AG10803 (cell line): ENCODE data around the gene ATP2B2.

ENCODE experiments used
- DNase-seq: peaks from one replicate; pipeline ENCODE4 v3.0.0; 2010; ENCODE audit warnings: low read depth
- H3K4me3 ChIP-seq: 2 replicates; pipeline ENCODE4 v1.5.1; 2011; ENCODE audit warnings: mild to moderate bottlenecking, low read length, control low read depth
- TF ChIP-seq, protein P1 (sequence below): conservative IDR thresholded peaks from 2 replicates; pipeline ENCODE4 v1.5.1; 2011; ENCODE audit warnings: mild to moderate bottlenecking, low read length, control low read depth, inconsistent platforms

Gene ATP2B2

DNA sequence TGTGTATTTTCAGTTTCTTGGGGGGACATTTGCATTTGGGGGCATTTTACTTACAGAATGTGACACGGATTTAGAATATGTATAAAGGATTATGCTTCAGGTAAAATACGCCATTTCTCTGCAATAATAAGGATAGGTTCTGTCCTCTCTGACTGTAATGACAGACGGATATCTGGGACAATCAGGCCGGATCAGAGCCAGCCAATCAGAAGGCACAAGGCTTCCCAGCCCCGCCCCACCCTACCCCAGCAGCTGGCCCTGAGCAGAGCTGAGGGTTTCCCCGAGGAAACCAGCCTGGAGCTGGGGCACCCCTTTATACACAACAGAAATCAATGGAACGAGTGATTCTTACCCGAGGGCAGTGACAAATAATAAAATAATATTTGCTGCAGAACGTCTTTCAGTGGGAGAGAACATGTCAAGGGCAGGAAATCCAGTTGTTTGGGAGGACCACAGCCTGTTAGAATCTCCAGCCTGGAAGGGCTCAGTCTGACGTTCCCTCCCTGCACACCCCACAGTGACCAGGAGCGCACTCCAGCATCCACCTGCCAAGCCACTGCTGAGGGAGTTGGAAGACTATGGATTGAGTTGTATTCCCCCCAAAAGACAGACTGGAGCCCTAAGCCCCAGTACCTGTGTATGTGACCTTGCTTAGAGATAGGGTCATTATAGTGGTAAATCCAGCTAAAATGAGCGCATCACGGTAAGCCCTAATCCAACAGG, 154.2 kb downstream of the ATP2B2 start:
- no peak overlapping the region for H3K4me3 ChIP-seq
- TF ChIP-seq, protein P1, sequence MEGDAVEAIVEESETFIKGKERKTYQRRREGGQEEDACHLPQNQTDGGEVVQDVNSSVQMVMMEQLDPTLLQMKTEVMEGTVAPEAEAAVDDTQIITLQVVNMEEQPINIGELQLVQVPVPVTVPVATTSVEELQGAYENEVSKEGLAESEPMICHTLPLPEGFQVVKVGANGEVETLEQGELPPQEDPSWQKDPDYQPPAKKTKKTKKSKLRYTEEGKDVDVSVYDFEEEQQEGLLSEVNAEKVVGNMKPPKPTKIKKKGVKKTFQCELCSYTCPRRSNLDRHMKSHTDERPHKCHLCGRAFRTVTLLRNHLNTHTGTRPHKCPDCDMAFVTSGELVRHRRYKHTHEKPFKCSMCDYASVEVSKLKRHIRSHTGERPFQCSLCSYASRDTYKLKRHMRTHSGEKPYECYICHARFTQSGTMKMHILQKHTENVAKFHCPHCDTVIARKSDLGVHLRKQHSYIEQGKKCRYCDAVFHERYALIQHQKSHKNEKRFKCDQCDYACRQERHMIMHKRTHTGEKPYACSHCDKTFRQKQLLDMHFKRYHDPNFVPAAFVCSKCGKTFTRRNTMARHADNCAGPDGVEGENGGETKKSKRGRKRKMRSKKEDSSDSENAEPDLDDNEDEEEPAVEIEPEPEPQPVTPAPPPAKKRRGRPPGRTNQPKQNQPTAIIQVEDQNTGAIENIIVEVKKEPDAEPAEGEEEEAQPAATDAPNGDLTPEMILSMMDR, result no peak
- no peak for DNase-seq

DNA sequence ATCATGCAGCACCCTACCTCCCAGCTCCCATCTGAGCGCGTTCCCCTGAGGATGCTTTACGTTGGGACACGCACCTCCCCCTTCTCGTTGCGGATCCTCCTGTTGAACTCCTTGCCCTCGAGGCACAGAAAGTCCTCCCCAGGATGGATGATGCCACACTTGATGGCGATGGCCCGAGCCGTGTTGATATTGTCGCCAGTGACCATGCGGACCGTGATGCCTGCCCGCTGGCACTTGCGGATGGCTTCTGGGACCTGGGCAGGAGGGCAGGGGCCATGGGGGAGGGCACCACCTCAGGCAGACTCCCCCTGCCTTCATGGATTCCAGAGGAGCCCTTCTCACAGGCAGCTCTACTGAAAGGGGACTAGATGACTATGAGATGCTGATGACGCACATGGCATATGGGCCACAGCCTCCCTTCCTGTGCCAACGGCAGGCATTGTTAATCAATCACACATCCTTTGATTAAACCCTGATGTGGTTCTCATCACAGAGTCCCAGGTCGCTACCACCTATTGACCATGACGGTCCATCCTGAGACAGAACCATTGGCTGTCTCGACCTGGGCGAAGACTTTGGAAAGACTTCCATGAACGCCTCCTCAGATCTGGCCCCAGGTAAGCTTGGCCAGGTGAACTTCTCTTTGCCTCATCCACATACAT, 154.9 kb downstream of the ATP2B2 start:
- TF ChIP-seq, protein P1, result no peak
- no peak overlapping the region for H3K4me3 ChIP-seq
- DNase-seq, result no peak

DNA sequence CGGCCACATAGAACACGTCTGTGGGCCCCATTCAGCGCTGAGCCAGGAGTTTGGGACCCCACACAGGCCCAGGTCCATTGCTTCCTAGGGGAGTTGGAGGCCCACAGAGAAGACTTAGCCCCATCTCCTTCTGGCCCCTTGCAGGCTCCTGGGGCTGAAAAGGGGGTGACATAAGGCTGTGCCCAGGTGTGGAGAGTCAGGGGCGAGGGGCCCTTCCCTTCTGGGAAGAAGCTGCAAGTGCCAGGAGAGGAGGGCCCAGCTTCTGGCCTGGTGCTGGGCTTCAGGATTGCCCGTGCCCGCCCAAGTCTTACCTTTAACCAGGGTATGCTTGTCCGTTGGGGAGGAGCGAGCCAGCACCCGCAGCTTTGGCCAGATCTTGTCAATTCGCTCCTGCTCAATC, 155.6 kb downstream of the ATP2B2 start:
- TF ChIP-seq, protein P1, result no peak

DNA sequence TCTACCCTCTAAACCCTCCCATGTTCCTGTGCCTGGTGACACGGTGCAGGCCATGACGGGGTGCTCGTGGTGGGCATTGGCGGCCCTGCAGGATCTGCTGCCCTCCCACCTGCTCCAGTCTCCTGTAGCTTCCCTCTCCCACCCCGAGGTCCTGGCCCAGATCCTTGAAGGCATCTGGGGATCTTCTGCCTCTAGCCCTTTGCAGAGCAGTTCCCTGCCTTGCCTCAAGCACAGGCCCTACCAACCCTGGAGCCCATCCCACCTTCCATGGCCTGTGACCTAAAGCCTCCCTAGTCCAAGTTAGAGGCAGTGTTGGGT, 157.0 kb downstream of the ATP2B2 start:
- H3K4me3 ChIP-seq, result no peak overlapping the region
- no peak for DNase-seq
- TF ChIP-seq, protein P1, result no peak

More for the DNA sequence above, 155.6 kb downstream of the ATP2B2 start:
- no peak for DNase-seq
- H3K4me3 ChIP-seq, result no peak overlapping the region

DNA sequence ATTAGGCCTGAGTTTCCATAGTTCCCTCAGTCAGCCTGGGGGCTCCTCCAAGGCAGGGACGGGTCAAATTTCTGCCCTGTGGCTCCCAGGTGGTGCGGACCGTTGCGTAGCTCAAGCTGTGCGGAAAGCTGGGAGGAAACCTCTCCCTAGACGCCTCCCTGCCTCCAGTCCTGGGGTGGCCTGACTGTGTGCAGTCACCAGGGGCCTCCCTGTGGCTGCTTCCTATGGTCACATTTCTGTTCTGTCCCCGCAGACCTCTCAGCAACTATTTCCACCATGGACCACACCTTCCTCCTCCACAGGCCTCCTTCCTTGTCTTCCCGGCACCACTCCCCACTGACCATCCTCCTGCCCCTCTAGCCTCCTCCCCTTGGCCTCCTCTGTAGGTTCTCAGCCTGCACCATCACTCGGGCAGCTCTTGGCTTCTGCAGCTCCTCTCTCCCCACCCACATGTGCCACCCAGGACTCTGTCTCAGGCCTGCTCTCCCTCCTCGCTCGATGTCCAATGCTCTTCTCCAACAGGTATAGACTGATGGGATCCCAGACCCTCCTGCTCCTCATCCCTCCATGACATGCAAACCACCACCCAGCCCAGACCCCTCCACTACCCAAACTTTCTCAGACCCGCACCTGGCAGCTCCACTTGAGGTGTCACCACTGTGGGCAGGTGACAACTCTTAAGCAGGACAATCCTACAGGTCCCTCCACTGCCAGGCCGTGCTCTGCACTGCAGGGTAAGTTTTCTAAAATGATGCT, 157.6 kb downstream of the ATP2B2 start:
- no peak overlapping the region for H3K4me3 ChIP-seq
- no peak for DNase-seq
- TF ChIP-seq, protein P1, result no peak

DNA sequence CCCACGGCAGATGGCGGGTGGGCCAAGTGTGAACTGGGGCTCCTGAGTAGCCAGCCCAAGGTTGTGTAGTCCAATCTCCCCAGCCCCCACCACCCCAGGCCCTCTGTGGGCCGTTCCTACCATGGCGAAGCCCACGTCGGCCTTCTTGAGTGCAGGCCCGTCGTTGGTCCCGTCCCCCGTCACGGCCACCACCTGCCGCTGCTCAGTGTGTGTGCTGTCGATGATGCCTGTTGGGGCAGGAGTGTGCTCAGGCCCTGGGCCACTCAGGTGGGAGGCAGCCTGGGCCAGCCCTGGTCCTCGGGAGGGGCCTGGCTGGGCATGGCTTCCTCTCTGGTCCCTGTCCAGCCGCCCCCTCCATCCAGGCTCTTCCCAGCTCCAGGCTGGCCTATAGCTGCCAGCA, 159.5 kb downstream of the ATP2B2 start:
- no peak overlapping the region for H3K4me3 ChIP-seq
- TF ChIP-seq, protein P1, result no peak
- no peak for DNase-seq
